DND-41 (cell line): ENCODE measurements around the gene ATP6V0C.

ENCODE experiments used
- CTCF ChIP-seq: IDR thresholded peaks from 2 replicates; pipeline ENCODE4 v1.5.1; 2012; ENCODE audit warnings: borderline replicate concordance, low read length, moderate library complexity, mild to moderate bottlenecking; ENCODE audit not compliant: poor library complexity, severe bottlenecking; ENCODE audit errors: extremely low read depth
- EZH2 ChIP-seq: IDR thresholded peaks from 3 replicates; pipeline ENCODE4 v1.6.1; 2012; ENCODE audit warnings: borderline replicate concordance, low read depth, mild to moderate bottlenecking, moderate library complexity, low read length, inconsistent platforms; ENCODE audit not compliant: severe bottlenecking

GRCh38 chr16:2477327-2477726 is 36.4 kb upstream of the ATP6V0C start:
- TF ChIP-seq CTCF (no peak), EZH2 (no peak)
